A549 (cell line): ENCODE data around the gene RASGRF1. TPM values are rescaled to one million over a fixed set of nuclear protein-coding genes. Genes with fewer than 3 reads are reported as not detected.

Source experiments
- ATAC-seq, 2 experiments: fragments of 200-7000 bp in 1 of 2; fragments of >200 bp in 1 of 2; cut with Nextera tagmentation in 1 of 2; cut with Tn5 transposase in 1 of 2; 3 replicates each; pipeline versions ENCODE4 v1.8.0 to v1.9.1; 2018 to 2020; ENCODE audit warnings: mild to moderate bottlenecking in 1 of 2, moderate library complexity in 1 of 2
- CTCF ChIA-PET: fragments of 300-600 bp; sonication (Branson Sonifier 250); formaldehyde crosslinking; extraction: SDS; loops from one replicate; lab custom pipeline; 2021; ENCODE audit warnings: antibody characterized with exemption, inconsistent platforms; lab: Yijun Ruan, JAX
- POLR2A ChIA-PET: fragments of 350-600 bp; formaldehyde crosslinking; extraction: SDS; loops from one replicate; lab custom pipeline; 2021; ENCODE audit warnings: antibody characterized with exemption, inconsistent platforms; lab: Yijun Ruan, JAX
- DNase-seq, 2 experiments: peaks; one replicate each; pipeline versions ENCODE4 v3.0.0 to v3.0.0-alpha.2; 2011 to 2016; ENCODE audit warnings: low read depth in 1 of 2, low spot score in 1 of 2
- FAIRE-seq: peaks from 2 replicates; lab custom pipeline; 2011; peaks lifted over from hg19 to GRCh38; lab: Jason Lieb, UNC
- H3K27ac ChIP-seq, 2 experiments: fragments of >200 bp; sonication (Bioruptor Twin); formaldehyde crosslinking; 3 replicates each; pipeline ENCODE4 v1.5.1; 2016 to 2017
- H3K4me1 ChIP-seq: fragments of >200 bp; sonication (Bioruptor Twin); formaldehyde crosslinking; 3 replicates; pipeline ENCODE4 v1.6.1; 2016
- H3K4me2 ChIP-seq: fragments of >200 bp; sonication (Bioruptor Twin); formaldehyde crosslinking; 3 replicates; pipeline ENCODE4 v1.6.1; 2016
- H3K4me3 ChIP-seq: fragments of >200 bp; sonication (Bioruptor Twin); formaldehyde crosslinking; 3 replicates; pipeline ENCODE4 v1.5.1; 2016
- H3K9me3 ChIP-seq: fragments of >200 bp; sonication (Bioruptor Twin); formaldehyde crosslinking; 3 replicates; pipeline ENCODE4 v1.6.1; 2016
- CEBPB ChIP-seq, 2 experiments: fragments of >200 bp in 1 of 2; sonication (Bioruptor Twin) in 1 of 2; formaldehyde crosslinking in 1 of 2; IDR thresholded peaks; 2 replicates each; pipeline ENCODE4 v1.6.1; 2012 to 2016
- EP300 ChIP-seq, 2 experiments: fragments of >200 bp; sonication (Bioruptor Twin); formaldehyde crosslinking; IDR thresholded peaks; 2 replicates in 1 of 2; 3 replicates in 1 of 2; pipeline ENCODE4 v1.6.1; 2016 to 2017
- ESRRA ChIP-seq: fragments of 150-350 bp; IDR thresholded peaks from 2 replicates; pipeline ENCODE4 v1.6.1; 2014; ENCODE audit warnings: mild to moderate bottlenecking, low read length, borderline replicate concordance
- FOSL2 ChIP-seq, 2 experiments: fragments of 450-650 bp in 1 of 2; fragments of >200 bp in 1 of 2; sonication (Bioruptor Twin) in 1 of 2; formaldehyde crosslinking; IDR thresholded peaks; 2 replicates each; pipeline versions ENCODE4 v1.5.0 to v1.6.1; 2016 to 2020; ENCODE audit warnings: mild to moderate bottlenecking in 1 of 2, moderate library complexity in 1 of 2
- HDAC2 ChIP-seq: fragments of 200-600 bp; sonication (generic); IDR thresholded peaks from 2 replicates; pipeline ENCODE4 v1.6.1; 2016
- HEYL ChIP-seq: fragments of 250-450 bp; sonication (Bioruptor Pico); IDR thresholded peaks from 2 replicates; pipeline ENCODE4 v1.8.0; 2021; ENCODE audit warnings: mild to moderate bottlenecking, moderate library complexity
- HOXA7 ChIP-seq: fragments of 250-450 bp; sonication (Bioruptor Pico); IDR thresholded peaks from 2 replicates; pipeline ENCODE4 v1.5.0; 2020; ENCODE audit warnings: mild to moderate bottlenecking, moderate library complexity
- JUN ChIP-seq, 2 experiments: fragments of >200 bp; sonication (Bioruptor Twin); formaldehyde crosslinking; IDR thresholded peaks; 2 replicates in 1 of 2; 3 replicates in 1 of 2; pipeline ENCODE4 v1.6.1; 2016 to 2017
- KDM1A ChIP-seq: fragments of 200-600 bp; sonication (generic); IDR thresholded peaks from 2 replicates; pipeline ENCODE4 v1.6.1; 2016; ENCODE audit warnings: low read depth, mild to moderate bottlenecking
- KDM5A ChIP-seq: fragments of 200-600 bp; sonication (generic); IDR thresholded peaks from 2 replicates; pipeline ENCODE4 v1.6.1; 2016; ENCODE audit warnings: antibody characterized with exemption, mild to moderate bottlenecking
- MAZ ChIP-seq: fragments of 150-350 bp; IDR thresholded peaks from 2 replicates; pipeline ENCODE4 v1.6.1; 2014; ENCODE audit warnings: antibody characterized with exemption, low read depth, low read length, borderline replicate concordance
- NR3C1 ChIP-seq: fragments of >200 bp; sonication (Bioruptor Twin); formaldehyde crosslinking; IDR thresholded peaks from 3 replicates; pipeline ENCODE4 v1.6.1; 2017
- PHF8 ChIP-seq: fragments of 200-600 bp; sonication (generic); IDR thresholded peaks from 2 replicates; pipeline ENCODE4 v1.6.1; 2016; ENCODE audit warnings: low read depth, mild to moderate bottlenecking, antibody characterized with exemption, moderate library complexity, borderline replicate concordance
- POLR2AphosphoS2 ChIP-seq: conservative IDR thresholded peaks from 2 replicates; pipeline ENCODE4 v1.6.1; 2012; ENCODE audit warnings: low read length, improper control_type of control experiment, inconsistent platforms
- RCOR1 ChIP-seq: fragments of 150-350 bp; IDR thresholded peaks from 2 replicates; pipeline ENCODE4 v1.6.1; 2014; ENCODE audit warnings: antibody characterized with exemption, low read length, low read depth
- RFX5 ChIP-seq: fragments of 450-650 bp; IDR thresholded peaks from 2 replicates; pipeline ENCODE4 v1.7.1; 2014; ENCODE audit warnings: antibody characterized with exemption, mild to moderate bottlenecking, moderate library complexity
- SREBF2 ChIP-seq: fragments of 450-650 bp; IDR thresholded peaks from 2 replicates; pipeline ENCODE4 v1.6.1; 2014; ENCODE audit warnings: mild to moderate bottlenecking, moderate library complexity
- TFCP2L1 ChIP-seq: fragments of 250-450 bp; sonication (Bioruptor Pico); IDR thresholded peaks from 2 replicates; pipeline ENCODE4 v1.5.0; 2021; ENCODE audit warnings: mild to moderate bottlenecking
- ZNF302 ChIP-seq: fragments of 250-450 bp; sonication (Bioruptor Pico); IDR thresholded peaks from 2 replicates; pipeline ENCODE4 v1.9.0; 2021; ENCODE audit warnings: inconsistent platforms, mild to moderate bottlenecking, moderate library complexity
- WGBS: methylation state at CpG from one replicate; pipeline ENCODE4 v1.1.6; 2017; ENCODE audit errors: missing lambda C conversion rate; 5-methylcytosine and 5-hydroxymethylcytosine counted together
- polyA plus RNA-seq, 4 experiments: library from polyadenylated mRNA; depleted of rRNA in 3 of 4; stranded (reverse); fragments of >200 nt; fragmentation: RNase III in 1 of 4; extraction: RNeasy Plus Mini Kit Qiagen cat#74134 plus additional on column Dnase treatment in 1 of 4; gene quantifications; 2 replicates in 3 of 4; 3 replicates in 1 of 4; pipeline ENCODE4 v1.2.3, GENCODE V29; 2011 to 2017
- TF ChIP-seq, protein P1 (sequence below): fragments of 250-450 bp; sonication (Bioruptor Pico); IDR thresholded peaks from 2 replicates; pipeline ENCODE4 v1.5.0; 2021; ENCODE audit warnings: mild to moderate bottlenecking, moderate library complexity, borderline replicate concordance
- TF ChIP-seq, protein P2 (sequence below): IDR thresholded peaks from 2 replicates; pipeline ENCODE4 v1.6.1; 2012
- TF ChIP-seq, protein P3 (sequence below): fragments of >200 bp; sonication (Bioruptor Twin); formaldehyde crosslinking; IDR thresholded peaks from 2 replicates; pipeline ENCODE4 v1.6.1; 2016
- TF ChIP-seq, protein P4 (sequence below): fragments of 250-450 bp; sonication (Bioruptor Pico); IDR thresholded peaks from 2 replicates; pipeline ENCODE4 v1.5.0; 2020; ENCODE audit warnings: low read depth, mild to moderate bottlenecking, moderate library complexity
- TF ChIP-seq, protein P5 (sequence below): fragments of 200-600 bp; sonication (generic); IDR thresholded peaks from 2 replicates; pipeline ENCODE4 v1.6.1; 2016; ENCODE audit warnings: antibody characterized with exemption, mild to moderate bottlenecking, moderate library complexity
- TF ChIP-seq, protein P6 (sequence below): IDR thresholded peaks from 2 replicates; pipeline ENCODE4 v1.6.1; 2012

Gene RASGRF1
- polyA plus RNA-seq, 2 of the 4 experiments (the other 2 are of a cell fraction), result 0.13 to 0.21 TPM

DNA sequence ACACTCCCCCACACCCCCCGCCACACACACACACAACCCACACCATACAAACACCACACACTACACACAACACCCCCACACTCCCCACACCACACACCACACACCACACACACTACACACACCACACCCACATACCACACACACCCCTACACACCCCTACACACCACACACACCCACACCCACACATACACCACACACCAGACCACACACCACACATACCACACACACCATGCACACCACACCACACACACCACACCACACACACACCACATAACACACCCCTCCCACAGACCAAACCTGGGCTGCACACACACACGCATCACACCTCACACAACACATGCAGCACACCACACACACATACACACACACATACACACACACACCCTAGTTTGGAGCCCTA lies 1.8 kb upstream of the RASGRF1 start:
- no peak for ATAC-seq

DNA sequence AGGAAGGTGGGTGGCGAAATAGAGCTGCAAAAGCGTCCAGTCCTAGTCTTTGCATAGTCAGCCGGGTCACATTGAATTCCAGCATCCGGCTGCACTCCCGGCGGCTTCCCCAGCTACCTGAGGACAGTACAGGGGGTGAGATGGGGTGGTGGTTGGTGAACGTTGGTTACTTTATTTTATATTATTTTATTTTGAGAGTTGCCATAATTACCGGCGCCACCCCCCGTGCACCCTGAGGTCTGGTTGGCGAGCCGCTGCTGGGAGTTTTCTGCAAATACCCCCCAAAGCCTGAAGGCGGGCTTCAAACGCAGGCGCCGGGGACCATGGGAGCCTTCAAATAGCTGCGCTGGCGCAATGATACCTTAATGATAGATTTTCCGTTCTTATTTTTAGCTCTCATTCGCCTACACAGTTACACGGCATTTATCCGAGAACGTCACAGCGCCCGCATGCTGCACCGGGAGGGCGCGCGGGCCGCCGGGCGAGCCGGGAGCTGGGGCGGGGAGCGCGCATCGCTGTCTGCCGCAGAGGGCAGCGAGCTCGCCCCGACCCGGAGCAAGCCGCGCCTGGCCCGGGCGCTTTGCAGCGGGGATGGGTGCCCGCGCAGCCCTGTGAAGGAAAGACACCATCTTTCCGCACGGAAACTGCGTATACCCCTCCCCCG lies 756 bp upstream of the RASGRF1 start:
- peak overlapping the region; percentile 39 for H3K4me3 ChIP-seq
- POLR2A ChIA-PET, result no interaction called here
- peak; percentile 47 to 65 for DNase-seq
- TF ChIP-seq ZNF302 (CRISPR knock-in tag) (no peak), RCOR1 (no peak), POLR2AphosphoS2 (no peak), NR3C1 (no peak), SREBF2 (no peak), PHF8 (no peak), JUN (IDR thresholded peaks at IDR 0.05) (no peak), RFX5 (no peak), FOSL2 (IDR thresholded peaks at IDR 0.05) (no peak), FOSL2 (CRISPR knock-in tag; IDR thresholded peaks at IDR 0.05) (no peak), KDM5A (no peak), HEYL (no peak), MAZ (no peak), EP300 (IDR thresholded peaks at IDR 0.05) (no peak), HDAC2 (no peak)
- TF ChIP-seq, protein P1, sequence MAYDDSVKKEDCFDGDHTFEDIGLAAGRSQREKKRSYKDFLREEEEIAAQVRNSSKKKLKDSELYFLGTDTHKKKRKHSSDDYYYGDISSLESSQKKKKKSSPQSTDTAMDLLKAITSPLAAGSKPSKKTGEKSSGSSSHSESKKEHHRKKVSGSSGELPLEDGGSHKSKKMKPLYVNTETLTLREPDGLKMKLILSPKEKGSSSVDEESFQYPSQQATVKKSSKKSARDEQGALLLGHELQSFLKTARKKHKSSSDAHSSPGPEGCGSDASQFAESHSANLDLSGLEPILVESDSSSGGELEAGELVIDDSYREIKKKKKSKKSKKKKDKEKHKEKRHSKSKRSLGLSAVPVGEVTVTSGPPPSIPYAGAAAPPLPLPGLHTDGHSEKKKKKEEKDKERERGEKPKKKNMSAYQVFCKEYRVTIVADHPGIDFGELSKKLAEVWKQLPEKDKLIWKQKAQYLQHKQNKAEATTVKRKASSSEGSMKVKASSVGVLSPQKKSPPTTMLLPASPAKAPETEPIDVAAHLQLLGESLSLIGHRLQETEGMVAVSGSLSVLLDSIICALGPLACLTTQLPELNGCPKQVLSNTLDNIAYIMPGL (CRISPR knock-in tag), result no peak
- CTCF ChIA-PET, result interaction anchor here (0.7 to 1.4 kb wide), 5 partner anchors 9 to 191 kb away, joined by 3 to 5 read pairs (median 3); partner anchors contain the start of gene ANKRD34C
- peaks cover 17% of the 10 kb centered on the region for H3K4me1 ChIP-seq
- ATAC-seq, result peak; percentile 58 to 86; a peak in 5 of 6 replicates
- no peak for FAIRE-seq
- 8% methylated on average over 40 of the region's 53 CpGs for WGBS
- no peak overlapping the region for H3K27ac ChIP-seq
- H3K9me3 ChIP-seq, result no peaks in the 10 kb centered on the region
- H3K4me2 ChIP-seq, result peak overlapping the region; percentile 87

More for the DNA sequence above, 1.8 kb upstream of the RASGRF1 start:
- H3K4me1 ChIP-seq, result peaks cover 17% of the 10 kb centered on the region
- ChIA-PET CTCF (interaction anchor here (1.1 kb wide), 1 partner anchor 9 kb away, joined by 3 read pairs; no protein-coding TSS in a partner anchor), POLR2A (no interaction called here)
- no peak overlapping the region for H3K4me2 ChIP-seq
- H3K27ac ChIP-seq, result no peak overlapping the region
- TF ChIP-seq ESRRA, result no peak
- TF ChIP-seq TFCP2L1, result no peak
- TF ChIP-seq, protein P2, sequence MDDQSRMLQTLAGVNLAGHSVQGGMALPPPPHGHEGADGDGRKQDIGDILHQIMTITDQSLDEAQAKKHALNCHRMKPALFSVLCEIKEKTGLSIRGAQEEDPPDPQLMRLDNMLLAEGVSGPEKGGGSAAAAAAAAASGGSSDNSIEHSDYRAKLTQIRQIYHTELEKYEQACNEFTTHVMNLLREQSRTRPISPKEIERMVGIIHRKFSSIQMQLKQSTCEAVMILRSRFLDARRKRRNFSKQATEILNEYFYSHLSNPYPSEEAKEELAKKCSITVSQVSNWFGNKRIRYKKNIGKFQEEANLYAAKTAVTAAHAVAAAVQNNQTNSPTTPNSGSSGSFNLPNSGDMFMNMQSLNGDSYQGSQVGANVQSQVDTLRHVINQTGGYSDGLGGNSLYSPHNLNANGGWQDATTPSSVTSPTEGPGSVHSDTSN, result no peak
- H3K4me3 ChIP-seq, result no peak overlapping the region
- no peak for DNase-seq
- FAIRE-seq, result no peak
- no peaks in the 10 kb centered on the region for H3K9me3 ChIP-seq
- 15% methylated on average over 1 of the region's 2 CpGs for WGBS

DNA sequence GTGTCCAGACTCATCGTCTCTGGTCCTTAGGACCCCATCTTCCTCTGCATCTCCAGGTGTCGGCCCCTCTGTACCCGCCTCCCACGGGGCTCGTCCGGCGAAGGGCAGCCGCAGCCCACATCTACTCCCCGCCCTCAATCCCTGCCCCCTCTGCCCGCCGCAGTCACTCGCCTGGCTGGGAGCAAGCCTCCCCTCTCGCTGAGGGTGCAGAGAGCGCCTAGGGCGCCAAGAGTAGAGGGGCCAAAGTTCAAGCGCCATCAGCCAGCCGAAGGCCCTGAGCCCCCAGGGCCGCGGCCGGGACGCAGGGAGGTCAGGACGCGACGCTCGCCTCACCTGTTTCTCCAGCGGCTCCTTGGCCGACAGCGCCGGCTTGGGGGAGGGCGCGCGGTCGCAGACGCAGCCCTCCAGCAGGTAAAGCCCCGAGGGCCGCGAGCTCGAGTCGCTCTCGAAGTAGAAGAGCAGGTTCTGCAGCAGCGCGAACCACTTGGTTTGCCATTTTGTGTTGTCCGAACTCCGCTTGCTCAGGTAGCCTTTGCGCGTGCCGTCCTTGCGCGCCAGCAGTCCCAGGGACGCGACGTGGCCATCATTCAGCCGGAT lies 592 bp downstream of the RASGRF1 start:
- DNase-seq, result peak in 1 of 2 experiments; percentile 39
- Histone ChIP-seq H3K27ac (no peak overlapping the region), H3K4me2 (peak overlapping the region; percentile 87), H3K4me1 (peaks cover 17% of the 10 kb centered on the region), H3K9me3 (no peaks in the 10 kb centered on the region), H3K4me3 (peak overlapping the region; percentile 39; the same call in 2 of the 3 replicates)
- ATAC-seq, result no peak
- 23% methylated on average over 36 of the region's 53 CpGs for WGBS
- CTCF ChIA-PET, result interaction anchor here (1.6 kb wide), 1 partner anchor 69 kb away, joined by 3 read pairs; no protein-coding TSS in a partner anchor
- POLR2A ChIA-PET, result no interaction called here
- FAIRE-seq, result no peak
- TF ChIP-seq HOXA7 (CRISPR knock-in tag) (no peak), KDM1A (no peak), MAZ (no peak), FOSL2 (IDR thresholded peaks at IDR 0.05) (no peak), FOSL2 (CRISPR knock-in tag; IDR thresholded peaks at IDR 0.05) (no peak), CEBPB (IDR thresholded peaks at IDR 0.05) (no peak)
- TF ChIP-seq, protein P3, sequence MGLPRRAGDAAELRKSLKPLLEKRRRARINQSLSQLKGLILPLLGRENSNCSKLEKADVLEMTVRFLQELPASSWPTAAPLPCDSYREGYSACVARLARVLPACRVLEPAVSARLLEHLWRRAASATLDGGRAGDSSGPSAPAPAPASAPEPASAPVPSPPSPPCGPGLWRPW, result no peak
- TF ChIP-seq, protein P4, sequence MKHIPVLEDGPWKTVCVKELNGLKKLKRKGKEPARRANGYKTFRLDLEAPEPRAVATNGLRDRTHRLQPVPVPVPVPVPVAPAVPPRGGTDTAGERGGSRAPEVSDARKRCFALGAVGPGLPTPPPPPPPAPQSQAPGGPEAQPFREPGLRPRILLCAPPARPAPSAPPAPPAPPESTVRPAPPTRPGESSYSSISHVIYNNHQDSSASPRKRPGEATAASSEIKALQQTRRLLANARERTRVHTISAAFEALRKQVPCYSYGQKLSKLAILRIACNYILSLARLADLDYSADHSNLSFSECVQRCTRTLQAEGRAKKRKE (CRISPR knock-in tag), result no peak
- TF ChIP-seq, protein P5, sequence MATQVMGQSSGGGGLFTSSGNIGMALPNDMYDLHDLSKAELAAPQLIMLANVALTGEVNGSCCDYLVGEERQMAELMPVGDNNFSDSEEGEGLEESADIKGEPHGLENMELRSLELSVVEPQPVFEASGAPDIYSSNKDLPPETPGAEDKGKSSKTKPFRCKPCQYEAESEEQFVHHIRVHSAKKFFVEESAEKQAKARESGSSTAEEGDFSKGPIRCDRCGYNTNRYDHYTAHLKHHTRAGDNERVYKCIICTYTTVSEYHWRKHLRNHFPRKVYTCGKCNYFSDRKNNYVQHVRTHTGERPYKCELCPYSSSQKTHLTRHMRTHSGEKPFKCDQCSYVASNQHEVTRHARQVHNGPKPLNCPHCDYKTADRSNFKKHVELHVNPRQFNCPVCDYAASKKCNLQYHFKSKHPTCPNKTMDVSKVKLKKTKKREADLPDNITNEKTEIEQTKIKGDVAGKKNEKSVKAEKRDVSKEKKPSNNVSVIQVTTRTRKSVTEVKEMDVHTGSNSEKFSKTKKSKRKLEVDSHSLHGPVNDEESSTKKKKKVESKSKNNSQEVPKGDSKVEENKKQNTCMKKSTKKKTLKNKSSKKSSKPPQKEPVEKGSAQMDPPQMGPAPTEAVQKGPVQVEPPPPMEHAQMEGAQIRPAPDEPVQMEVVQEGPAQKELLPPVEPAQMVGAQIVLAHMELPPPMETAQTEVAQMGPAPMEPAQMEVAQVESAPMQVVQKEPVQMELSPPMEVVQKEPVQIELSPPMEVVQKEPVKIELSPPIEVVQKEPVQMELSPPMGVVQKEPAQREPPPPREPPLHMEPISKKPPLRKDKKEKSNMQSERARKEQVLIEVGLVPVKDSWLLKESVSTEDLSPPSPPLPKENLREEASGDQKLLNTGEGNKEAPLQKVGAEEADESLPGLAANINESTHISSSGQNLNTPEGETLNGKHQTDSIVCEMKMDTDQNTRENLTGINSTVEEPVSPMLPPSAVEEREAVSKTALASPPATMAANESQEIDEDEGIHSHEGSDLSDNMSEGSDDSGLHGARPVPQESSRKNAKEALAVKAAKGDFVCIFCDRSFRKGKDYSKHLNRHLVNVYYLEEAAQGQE, result no peak
- TF ChIP-seq, protein P6, sequence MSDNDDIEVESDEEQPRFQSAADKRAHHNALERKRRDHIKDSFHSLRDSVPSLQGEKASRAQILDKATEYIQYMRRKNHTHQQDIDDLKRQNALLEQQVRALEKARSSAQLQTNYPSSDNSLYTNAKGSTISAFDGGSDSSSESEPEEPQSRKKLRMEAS, result no peak
